Stimulated activated CD8-positive, alpha-beta memory T cell treated with anti-CD3 and anti-CD28 coated beads, Interleukin-15, amount 100 ng/mL, for 4 hours (primary cell): ENCODE data around the gene PPRC1.

Source experiments
- DNase-seq, 2 donors: peaks; one replicate each; pipeline ENCODE4 v3.0.0-alpha.2; 2020; ENCODE audit warnings: low read depth in 2 of 2

Gene PPRC1

GRCh38 chr10:102195296-102195870, 62.5 kb downstream of the PPRC1 start:
- no peak for DNase-seq

- DNase-seq = no peak
Observed at GRCh38 chr10:102196893-102197292, 64.1 kb downstream of the PPRC1 start.

GRCh38 chr10:102198027-102198426, 65.2 kb downstream of the PPRC1 start:
- DNase-seq = no peak
